ENCODE data around the gene CDH4.

DNA sequence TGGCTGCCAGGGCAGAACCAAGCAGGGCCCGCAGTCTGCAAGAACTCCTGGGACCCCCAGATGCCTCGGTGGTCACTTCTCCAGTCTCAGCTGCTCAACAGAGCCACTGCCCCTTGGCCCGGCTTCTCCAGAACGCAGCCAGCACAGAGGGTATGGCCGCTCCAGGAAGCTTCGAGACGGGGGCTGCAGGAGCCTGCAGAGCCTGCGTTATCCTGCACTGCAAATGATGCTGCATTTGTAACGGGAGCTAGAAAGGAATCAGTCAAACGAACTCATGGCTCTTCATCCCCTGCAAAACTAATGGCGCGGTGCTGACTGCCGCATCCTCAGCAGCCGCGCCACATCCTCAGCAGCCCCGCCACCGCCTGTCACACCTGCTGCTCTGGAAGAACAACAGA, 558.7 kb downstream of the CDH4 start:
- no peak for TF ChIP-seq POLR2A (IDR thresholded peaks at IDR 0.05)
- TF ChIP-seq, protein P1, sequence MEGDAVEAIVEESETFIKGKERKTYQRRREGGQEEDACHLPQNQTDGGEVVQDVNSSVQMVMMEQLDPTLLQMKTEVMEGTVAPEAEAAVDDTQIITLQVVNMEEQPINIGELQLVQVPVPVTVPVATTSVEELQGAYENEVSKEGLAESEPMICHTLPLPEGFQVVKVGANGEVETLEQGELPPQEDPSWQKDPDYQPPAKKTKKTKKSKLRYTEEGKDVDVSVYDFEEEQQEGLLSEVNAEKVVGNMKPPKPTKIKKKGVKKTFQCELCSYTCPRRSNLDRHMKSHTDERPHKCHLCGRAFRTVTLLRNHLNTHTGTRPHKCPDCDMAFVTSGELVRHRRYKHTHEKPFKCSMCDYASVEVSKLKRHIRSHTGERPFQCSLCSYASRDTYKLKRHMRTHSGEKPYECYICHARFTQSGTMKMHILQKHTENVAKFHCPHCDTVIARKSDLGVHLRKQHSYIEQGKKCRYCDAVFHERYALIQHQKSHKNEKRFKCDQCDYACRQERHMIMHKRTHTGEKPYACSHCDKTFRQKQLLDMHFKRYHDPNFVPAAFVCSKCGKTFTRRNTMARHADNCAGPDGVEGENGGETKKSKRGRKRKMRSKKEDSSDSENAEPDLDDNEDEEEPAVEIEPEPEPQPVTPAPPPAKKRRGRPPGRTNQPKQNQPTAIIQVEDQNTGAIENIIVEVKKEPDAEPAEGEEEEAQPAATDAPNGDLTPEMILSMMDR (IDR thresholded peaks at IDR 0.05), result no peak
- TF ChIP-seq POLR2AphosphoS5 (IDR thresholded peaks at IDR 0.05), result no peak
